Loucy (cell line): Measurements from ENCODE around the gene FZD2.
"Not testable (repeated sequence)": the region's sequence is repeated elsewhere in the genome, so short reads cannot be mapped to it uniquely, and the experiment has no call there.

Experiments
- H2AFZ ChIP-seq: fragments of 200-600 bp; sonication (generic); 2 replicates; pipeline ENCODE4 v1.6.0; 2016; ENCODE audit warnings: antibody characterized with exemption, mild to moderate bottlenecking, low read length, moderate library complexity
- H3F3A ChIP-seq: fragments of 200-600 bp; 2 replicates; pipeline ENCODE4 v1.6.0; 2016; ENCODE audit warnings: antibody characterized with exemption, low read depth, mild to moderate bottlenecking
- H3K27me3 ChIP-seq: fragments of 200-600 bp; sonication (generic); 2 replicates; pipeline ENCODE4 v1.6.1; 2014; ENCODE audit warnings: low read length, mild to moderate bottlenecking; ENCODE audit not compliant: insufficient read depth, poor library complexity, severe bottlenecking
- H3K36me3 ChIP-seq: fragments of 200-600 bp; sonication (generic); 2 replicates; pipeline ENCODE4 v1.6.1; 2016; ENCODE audit warnings: low read length; ENCODE audit not compliant: insufficient read depth
- H3K4me1 ChIP-seq: fragments of 200-600 bp; sonication (generic); 2 replicates; pipeline ENCODE4 v1.5.1; 2014; ENCODE audit warnings: low read length, mild to moderate bottlenecking; ENCODE audit not compliant: insufficient read depth, poor library complexity, severe bottlenecking
- H3K4me2 ChIP-seq: fragments of 200-600 bp; sonication (generic); 2 replicates; pipeline ENCODE4 v1.6.0; 2014; ENCODE audit warnings: antibody characterized with exemption, low read length, low read depth, mild to moderate bottlenecking; ENCODE audit not compliant: poor library complexity, severe bottlenecking
- H3K4me3 ChIP-seq: fragments of 200-600 bp; sonication (generic); 2 replicates; pipeline ENCODE4 v1.5.1; 2014; ENCODE audit warnings: low read length, mild to moderate bottlenecking, mixed read lengths; ENCODE audit not compliant: poor library complexity, severe bottlenecking
- H3K79me2 ChIP-seq: fragments of 200-600 bp; sonication (generic); 2 replicates; pipeline ENCODE4 v1.6.1; 2014; ENCODE audit warnings: low read length; ENCODE audit not compliant: insufficient read depth
- H3K9ac ChIP-seq: fragments of 200-600 bp; sonication (generic); 2 replicates; pipeline ENCODE4 v1.6.0; 2014; ENCODE audit warnings: mild to moderate bottlenecking, low read depth, low read length, moderate library complexity; ENCODE audit not compliant: poor library complexity, severe bottlenecking
- H3K9me2 ChIP-seq: fragments of 200-600 bp; sonication (generic); replicated peaks from 2 replicates; pipeline ENCODE4 v1.6.1; 2016; ENCODE audit warnings: low read depth, low read length, mixed read lengths
- H3K9me3 ChIP-seq: fragments of 200-600 bp; sonication (generic); 2 replicates; pipeline ENCODE4 v1.6.1; 2014; ENCODE audit warnings: mild to moderate bottlenecking, antibody characterized with exemption, low read length, low read depth; ENCODE audit not compliant: insufficient read depth
- H4K20me1 ChIP-seq: fragments of 200-600 bp; sonication (generic); 2 replicates; pipeline ENCODE4 v1.6.0; 2014; ENCODE audit warnings: antibody characterized with exemption, low read length, mild to moderate bottlenecking; ENCODE audit not compliant: insufficient read depth, poor library complexity, severe bottlenecking
- EZH2phosphoT487 ChIP-seq: fragments of 200-600 bp; IDR thresholded peaks from 2 replicates; pipeline ENCODE4 v1.6.1; 2018; ENCODE audit warnings: antibody characterized with exemption, mild to moderate bottlenecking, moderate library complexity, borderline replicate concordance
- TF ChIP-seq, protein P1 (sequence below): fragments of 200-600 bp; sonication (generic); conservative IDR thresholded peaks from 2 replicates; pipeline ENCODE4 v1.5.1; 2014; ENCODE audit warnings: mild to moderate bottlenecking, antibody characterized with exemption, low read length

The FZD2 gene

DNA sequence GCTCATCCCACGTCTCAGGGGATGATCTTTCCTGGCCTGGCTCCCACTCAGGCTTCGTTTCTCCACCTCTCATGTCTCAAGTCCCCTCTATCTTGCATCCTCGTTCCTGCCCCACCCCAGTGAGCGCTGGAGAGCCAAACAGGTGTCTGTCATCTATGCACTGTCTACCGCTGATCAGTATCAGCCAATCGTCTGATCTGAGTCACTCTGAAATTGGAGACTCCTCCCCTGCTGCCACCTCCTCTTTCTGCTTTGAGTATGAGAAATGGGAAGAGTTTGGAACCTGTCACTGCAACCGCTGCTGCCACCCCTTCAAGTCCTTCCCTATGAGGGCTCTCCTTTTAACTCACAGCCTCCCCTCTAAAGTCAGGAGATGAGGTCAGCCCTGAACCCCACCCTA is 28.0 kb downstream of the FZD2 start:
- Histone ChIP-seq H3K4me3 (no peak overlapping the region), H3K9me2 (no peaks in the 10 kb centered on the region), H3K27me3 (no peaks in the 10 kb centered on the region), H2AFZ (no peak overlapping the region), H3K9me3 (no peaks in the 10 kb centered on the region), H3K79me2 (no peaks in the 10 kb centered on the region), H3K4me1 (no peaks in the 10 kb centered on the region), H3K36me3 (no peaks in the 10 kb centered on the region), H4K20me1 (no peaks in the 10 kb centered on the region), H3K9ac (no peak overlapping the region), H3F3A (no peaks in the 10 kb centered on the region), H3K4me2 (no peak overlapping the region)
- TF ChIP-seq, protein P1, sequence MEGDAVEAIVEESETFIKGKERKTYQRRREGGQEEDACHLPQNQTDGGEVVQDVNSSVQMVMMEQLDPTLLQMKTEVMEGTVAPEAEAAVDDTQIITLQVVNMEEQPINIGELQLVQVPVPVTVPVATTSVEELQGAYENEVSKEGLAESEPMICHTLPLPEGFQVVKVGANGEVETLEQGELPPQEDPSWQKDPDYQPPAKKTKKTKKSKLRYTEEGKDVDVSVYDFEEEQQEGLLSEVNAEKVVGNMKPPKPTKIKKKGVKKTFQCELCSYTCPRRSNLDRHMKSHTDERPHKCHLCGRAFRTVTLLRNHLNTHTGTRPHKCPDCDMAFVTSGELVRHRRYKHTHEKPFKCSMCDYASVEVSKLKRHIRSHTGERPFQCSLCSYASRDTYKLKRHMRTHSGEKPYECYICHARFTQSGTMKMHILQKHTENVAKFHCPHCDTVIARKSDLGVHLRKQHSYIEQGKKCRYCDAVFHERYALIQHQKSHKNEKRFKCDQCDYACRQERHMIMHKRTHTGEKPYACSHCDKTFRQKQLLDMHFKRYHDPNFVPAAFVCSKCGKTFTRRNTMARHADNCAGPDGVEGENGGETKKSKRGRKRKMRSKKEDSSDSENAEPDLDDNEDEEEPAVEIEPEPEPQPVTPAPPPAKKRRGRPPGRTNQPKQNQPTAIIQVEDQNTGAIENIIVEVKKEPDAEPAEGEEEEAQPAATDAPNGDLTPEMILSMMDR, result no peak
- no peak for TF ChIP-seq EZH2phosphoT487

DNA sequence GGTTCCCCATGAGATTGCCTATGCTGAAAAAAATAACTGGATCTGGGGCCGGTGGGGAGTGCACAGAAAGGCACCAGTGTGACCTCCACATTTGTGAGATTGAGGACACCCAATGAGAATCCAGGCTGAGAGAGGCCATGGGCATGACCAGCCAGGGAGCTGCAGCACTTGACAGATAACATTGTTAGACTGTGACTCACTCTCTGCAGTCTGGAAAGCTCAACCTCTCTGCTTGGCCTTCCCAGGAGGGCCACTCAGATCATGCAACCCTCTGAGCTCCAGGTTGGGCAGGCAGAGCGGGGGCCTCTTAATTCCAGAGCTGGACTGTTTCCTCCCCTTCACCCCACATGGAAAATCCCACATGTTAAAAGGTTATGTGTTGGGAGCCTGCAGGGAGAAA is 30.1 kb downstream of the FZD2 start:
- Histone ChIP-seq H3K27me3 (no peaks in the 10 kb centered on the region), H3K4me2 (no peak overlapping the region), H3K36me3 (no peaks in the 10 kb centered on the region), H3K79me2 (no peaks in the 10 kb centered on the region), H3K4me1 (no peaks in the 10 kb centered on the region), H3K9me2 (no peaks in the 10 kb centered on the region), H3K9ac (no peak overlapping the region), H2AFZ (no peak overlapping the region), H4K20me1 (no peaks in the 10 kb centered on the region), H3K4me3 (no peak overlapping the region), H3F3A (no peaks in the 10 kb centered on the region), H3K9me3 (no peaks in the 10 kb centered on the region)
- no peak for TF ChIP-seq EZH2phosphoT487
- TF ChIP-seq, protein P1, result no peak

DNA sequence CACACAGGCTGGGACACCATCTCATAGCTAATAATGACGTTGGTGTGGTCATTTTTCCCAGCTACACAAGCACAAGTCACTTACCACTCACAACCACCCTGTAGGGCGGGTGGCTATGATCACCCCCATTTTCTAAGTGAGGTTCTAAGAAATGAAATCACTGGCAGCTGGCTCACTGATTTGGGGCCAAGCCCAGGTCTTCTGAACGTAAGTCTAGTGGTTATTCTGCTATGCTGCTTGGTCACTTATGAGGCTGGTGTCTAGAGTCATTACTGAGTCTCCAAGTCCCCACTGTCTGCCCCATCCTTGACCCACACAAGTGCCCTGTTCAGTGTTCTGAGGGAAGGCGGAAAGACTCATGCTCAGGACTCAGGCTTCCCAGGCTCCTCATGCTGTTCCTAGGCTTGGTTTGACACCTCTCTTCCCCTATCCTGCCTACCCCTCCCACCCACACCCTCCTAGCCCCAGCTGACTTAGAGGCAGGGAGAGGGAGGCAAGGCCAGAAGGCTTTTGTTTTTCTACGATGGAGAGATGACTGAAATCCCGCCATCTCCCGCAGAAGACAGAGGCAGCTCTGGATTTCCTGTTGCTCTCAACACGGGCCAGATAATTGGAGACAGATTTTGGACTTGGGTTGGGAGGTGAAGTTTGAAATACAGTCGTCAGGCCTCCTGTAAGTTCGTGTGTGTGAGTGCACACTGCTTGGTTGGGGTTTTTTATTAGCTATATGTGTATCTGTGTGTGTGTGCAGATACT is 32.2 kb downstream of the FZD2 start:
- Histone ChIP-seq H3K4me3 (no peak overlapping the region), H2AFZ (no peak overlapping the region), H3K9ac (no peak overlapping the region), H3K4me2 (no peak overlapping the region), H3K27me3 (no peaks in the 10 kb centered on the region), H3K36me3 (no peaks in the 10 kb centered on the region), H3K9me3 (no peaks in the 10 kb centered on the region), H3K79me2 (no peaks in the 10 kb centered on the region), H3K9me2 (no peaks in the 10 kb centered on the region), H4K20me1 (no peaks in the 10 kb centered on the region), H3F3A (no peaks in the 10 kb centered on the region), H3K4me1 (no peaks in the 10 kb centered on the region)
- TF ChIP-seq EZH2phosphoT487, result no peak
- TF ChIP-seq, protein P1, result no peak

DNA sequence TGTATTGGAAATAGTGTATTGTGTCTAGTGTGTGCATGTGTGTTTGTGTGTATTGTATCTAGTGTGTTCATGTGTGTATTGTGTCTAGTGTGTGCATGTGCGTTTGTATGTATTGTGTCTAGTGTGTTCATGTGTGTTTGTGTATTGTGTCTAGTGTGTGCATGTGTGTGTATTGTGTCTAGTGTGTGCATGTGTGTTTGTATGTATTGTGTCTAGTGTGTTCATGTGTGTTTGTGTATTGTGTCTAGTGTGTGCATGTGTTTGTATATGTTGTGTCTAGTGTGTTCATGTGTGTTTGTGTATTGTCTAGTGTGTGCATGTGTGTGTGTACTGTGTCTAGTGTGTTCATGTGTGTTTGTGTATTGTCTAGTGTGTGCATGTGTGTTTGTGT is 32.8 kb downstream of the FZD2 start:
- H3K9ac ChIP-seq, H4K20me1 ChIP-seq, H3K4me1 ChIP-seq, H3F3A ChIP-seq, H3K79me2 ChIP-seq, H3K9me2 ChIP-seq, H3K36me3 ChIP-seq, H3K4me3 ChIP-seq, H3K27me3 ChIP-seq, H3K9me3 ChIP-seq, H2AFZ ChIP-seq, H3K4me2 ChIP-seq: not testable (repeated sequence)

DNA sequence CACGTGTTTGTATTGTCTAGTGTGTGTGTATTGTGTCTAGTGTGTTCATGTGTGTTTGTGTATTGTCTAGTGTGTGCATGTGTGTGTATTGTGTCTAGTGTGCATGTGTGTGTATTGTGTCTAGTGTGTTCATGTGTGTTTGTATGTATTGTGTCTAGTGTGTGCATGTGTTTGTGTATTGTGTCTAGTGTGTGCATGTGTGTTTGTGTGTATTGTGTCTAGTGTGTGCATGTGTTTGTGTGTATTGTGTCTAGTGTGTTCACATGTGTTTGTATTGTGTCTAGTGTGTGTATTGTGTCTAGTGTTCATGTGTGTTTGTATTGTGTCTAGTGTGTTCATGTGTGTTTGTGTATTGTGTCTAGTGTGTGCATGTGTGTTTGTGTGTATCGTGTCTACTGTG is 33.5 kb downstream of the FZD2 start:
- H3K9me3 ChIP-seq, result not testable (repeated sequence)

More for the DNA sequence above, 33.5 kb downstream of the FZD2 start:
- H3K4me1 ChIP-seq, H2AFZ ChIP-seq, H3K9ac ChIP-seq, H4K20me1 ChIP-seq, H3F3A ChIP-seq, H3K27me3 ChIP-seq, H3K79me2 ChIP-seq, H3K4me3 ChIP-seq, H3K36me3 ChIP-seq, H3K4me2 ChIP-seq, H3K9me2 ChIP-seq: not testable (repeated sequence)
